ENCODE data around the gene ZC3H12A.
"Not testable (repeated sequence)": the region's sequence is repeated elsewhere in the genome, so short reads cannot be mapped to it uniquely, and the experiment has no call there.

- not testable (repeated sequence) for TF ChIP-seq CTCF (IDR thresholded peaks at IDR 0.05; ENCODE audit: low read length); EZH2 (IDR thresholded peaks at IDR 0.05; ENCODE audit: borderline replicate concordance, low read length)
These were observed 58.2 kb downstream of the ZC3H12A start for GRCh38 chr1:37532418-37533156.

All from OCI-LY1 (cell line).